Measurements from ENCODE around the gene C17orf107.
"Not testable (repeated sequence)": the region's sequence is repeated elsewhere in the genome, so short reads cannot be mapped to it uniquely, and the experiment has no call there.

C17orf107 gene

DNA sequence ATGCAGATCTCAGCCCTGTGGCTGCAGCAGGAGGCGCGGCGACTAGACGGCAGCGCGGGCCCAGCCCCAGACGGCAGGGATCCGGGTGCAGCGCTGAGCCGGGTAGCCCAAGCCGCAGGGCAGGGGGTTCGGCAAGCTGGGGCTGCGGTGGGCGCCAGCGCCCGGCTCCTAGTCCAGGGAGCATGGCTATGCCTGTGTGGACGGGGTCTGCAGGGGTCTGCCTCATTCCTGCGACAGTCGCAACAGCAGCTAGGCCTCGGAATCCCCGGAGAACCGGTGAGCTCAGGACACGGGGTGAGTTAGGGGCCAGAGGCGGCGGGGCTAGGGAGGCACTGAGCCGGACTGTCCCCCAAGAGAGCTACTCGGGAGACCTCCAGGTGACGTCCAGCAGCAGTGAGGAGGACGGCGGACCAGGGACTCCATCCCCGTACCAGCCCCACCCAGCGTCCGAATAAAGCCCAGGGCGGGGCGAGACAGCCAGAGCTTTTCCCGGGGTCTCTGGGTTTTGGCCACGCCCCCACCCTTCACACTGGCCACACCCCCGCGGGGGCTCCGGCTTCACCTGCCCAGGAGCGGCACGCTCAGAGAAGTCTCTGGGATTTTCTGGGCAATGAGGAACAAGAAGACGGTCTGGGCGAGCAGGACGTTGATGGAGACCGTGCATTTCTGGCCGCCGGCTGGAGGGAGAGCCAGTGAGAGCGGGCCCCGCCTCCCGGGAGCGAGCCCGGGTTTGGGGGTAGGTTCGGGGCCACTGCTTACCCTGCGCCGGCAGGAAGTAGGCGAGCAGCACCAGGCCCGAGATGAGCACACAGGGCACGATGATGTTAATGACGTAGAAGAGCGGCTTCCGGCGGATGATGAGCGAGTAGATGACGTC is 1.1 kb downstream of the C17orf107 start:
- peak; percentile 87 for DNase-seq (ENCODE audit: low read depth, low spot score)

DNA sequence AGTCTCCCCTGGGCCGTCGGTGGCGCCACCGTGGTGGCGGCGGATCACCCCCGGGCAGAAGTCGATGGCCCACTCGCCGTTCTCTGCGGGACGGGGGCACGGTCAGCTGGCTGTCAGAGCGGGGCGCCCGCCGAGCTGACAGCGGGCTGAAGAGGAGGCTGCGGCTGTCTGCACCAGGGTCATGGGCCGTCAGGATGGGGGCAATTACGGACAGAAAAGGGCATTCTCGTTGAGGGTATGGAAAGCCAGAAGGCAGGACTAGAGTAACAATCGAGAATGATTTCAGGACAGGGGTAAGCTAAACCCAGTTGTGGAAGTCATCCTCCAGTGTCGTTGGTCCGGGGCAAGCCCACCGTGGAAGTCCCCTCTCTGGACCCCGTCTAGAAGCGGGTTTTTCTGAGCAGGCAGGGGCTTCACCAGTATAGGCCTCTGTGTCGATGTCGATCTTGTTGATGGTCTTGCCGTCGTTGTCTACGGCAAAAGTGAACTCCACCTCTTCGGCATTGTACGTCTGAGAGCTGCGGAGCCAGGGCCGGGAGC is 1.8 kb downstream of the C17orf107 start:
- DNase-seq (ENCODE audit: low read depth, low spot score): no peak

DNA sequence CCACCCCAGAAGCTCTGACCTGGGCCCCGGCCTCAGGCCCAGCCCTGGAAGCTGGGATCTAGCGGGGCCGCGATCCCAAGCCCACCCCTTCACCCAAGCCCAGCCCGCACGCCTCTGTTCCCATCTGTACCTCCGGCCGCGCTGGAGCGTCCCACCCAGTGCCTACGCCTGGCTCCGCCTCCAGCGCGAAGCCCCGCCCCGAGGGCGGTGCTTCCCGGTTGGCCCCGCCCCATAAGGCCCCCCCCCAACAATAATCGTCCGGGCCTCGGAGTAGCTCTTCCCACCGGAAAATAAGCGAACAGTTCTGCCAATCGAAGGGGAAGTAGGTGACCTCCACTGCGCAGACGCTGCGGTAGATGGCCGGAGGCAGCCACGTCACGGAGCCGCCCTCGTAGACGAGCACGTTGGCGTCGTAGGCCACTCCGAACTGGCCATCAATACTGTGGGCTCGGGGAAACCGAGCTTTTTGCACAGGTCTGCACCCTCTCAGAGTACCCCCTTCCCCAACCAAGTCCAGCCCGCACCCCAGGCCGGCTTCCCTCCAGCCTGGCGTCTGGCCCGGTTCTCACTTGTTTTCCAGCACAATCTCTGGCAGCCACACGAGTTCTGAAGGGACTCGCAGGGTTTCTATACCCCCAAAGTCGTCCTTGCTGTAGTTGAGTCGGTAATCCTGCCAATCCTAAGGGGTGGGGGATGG is 2.5 kb downstream of the C17orf107 start:
- peak; percentile 68 for DNase-seq (ENCODE audit: low read depth, low spot score)

DNA sequence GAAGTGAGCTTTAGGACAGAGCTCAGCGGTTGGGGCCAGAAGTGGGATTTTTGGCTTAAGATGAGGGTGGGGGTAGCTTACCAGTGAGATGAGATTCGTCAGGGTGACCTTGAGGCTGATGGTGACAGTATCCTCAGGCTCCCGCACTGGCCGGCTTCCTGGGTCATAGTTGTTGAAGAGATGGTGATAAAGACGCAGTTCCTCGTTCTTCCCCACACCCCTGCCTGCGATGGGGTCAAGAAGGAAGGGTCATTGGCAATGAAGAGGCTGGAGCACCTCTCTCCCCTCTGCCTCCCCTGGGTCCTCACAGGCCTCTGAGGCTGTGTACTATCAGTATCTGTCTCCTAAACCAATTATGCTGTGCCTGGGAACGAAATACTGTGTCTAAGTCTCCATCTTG is 3.2 kb downstream of the C17orf107 start:
- no peak for DNase-seq (ENCODE audit: low read depth, low spot score)

DNA sequence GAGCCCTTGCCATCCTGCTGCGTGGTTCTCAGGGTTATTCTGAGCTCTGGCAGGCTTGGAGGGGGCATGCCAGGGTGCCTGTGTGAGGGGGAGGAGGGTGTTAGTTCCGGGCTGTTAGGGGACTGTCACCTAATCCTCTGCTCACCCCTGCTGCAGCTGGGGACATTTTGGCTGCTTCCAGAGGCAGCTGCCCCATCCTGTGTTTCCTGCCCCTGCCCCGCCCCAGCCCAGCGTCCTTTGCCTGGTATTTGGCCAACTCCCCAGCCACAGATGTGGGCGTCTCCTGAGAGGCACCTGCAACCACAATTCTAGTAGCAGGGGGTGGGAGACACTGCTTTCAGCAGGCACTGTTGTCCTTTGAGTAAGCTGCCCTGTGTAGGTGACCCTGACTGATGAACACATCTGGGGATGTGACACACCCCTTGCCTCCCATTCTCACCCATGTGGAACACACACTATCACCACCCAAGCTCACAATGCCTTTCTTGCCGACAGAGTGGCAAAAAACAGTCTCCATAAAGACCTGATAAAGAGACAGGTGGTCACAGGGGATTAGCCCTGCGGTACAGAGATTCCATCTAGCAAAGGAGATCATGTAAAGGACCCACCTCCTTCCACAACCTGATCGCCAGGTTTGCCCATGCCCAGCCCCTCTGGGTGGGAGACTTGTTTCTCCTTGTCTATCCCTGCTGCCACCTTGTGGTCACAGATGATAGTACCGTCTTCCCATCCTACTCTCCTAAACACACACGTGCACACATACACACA is 3.9 kb downstream of the C17orf107 start, which contains the start of gene CHRNE:
CHRNE (minus strand) TSS at position 48 of the 768 bp plus-strand sequence; CDS start at position 13, 35 bp downstream.
- peak; percentile 78 for DNase-seq (ENCODE audit: low read depth, low spot score)

DNA sequence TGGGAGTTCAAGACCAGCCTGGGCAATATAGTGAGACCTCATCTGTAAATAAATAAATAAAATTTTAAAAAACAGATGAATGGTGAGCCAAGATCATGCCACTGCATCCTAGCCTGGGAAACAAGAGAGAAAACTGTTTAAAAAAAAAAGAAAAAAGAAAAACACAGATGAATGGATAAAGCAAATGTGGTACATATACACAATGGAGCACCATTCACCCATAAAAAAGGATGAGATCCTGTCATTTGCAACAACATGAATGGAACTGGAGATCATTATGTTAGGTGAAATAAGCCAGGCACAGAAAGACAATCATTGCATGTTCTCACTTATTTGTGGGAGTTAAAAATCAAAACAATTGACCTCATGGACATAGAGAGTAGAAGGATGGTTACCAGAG is 7.3 kb downstream of the C17orf107 start:
- DNase-seq (ENCODE audit: low read depth, low spot score): not testable (repeated sequence)

DNA sequence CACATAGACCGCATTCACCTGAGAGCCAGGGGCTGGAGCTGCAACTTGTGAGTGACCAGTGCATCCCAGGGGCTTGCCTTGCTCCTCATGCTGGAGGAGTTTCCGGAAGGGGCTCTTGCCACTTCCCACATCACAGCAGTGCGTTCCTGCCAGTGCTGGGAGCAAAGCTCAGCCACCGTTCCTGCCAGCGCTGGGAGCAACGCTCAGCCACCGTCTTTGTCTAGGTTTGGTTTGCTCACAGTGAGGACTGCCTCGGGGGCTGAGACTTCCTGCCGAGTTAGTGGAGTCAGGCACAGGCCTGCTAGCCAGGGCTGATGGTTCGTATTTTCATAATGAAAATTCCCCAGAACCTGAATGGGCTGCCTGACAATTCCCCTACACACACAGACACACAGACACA is 9.0 kb downstream of the C17orf107 start:
- peak; percentile 94 for DNase-seq (ENCODE audit: low read depth, low spot score)

DNA sequence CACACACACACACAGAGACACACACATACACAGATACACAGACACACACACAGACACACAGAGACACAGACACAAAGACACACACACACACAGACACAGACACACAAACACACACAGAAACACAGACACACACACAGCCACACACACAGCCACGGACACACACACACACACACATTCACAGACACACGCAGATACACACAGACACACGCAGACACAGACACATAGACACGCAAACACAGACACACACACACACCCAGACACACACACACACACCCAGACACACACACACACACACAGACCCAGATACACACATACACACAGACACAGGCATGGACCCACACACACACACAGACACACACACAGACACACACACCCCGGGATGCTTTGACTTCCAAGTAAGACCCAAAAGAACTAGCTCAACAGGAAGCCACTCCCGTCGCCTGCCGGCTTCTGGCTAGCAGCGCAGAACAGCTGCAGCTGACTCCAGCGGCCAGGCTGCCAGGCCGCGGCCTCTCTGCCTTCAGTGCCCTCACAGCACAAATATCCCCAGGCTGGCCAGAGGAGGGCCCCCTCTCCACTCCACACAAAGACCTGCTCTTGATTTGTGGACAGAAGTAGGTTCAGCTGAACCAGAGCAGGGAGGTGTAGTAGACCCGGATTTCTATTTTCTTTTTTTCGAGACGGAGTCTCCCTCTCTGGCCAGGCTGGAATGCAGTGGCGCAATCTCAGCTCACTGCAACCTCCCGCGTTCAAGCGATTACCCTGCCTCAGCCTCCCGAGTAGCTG is 9.6 kb downstream of the C17orf107 start:
- peak; percentile 99 for DNase-seq (ENCODE audit: low read depth, low spot score)

DNA sequence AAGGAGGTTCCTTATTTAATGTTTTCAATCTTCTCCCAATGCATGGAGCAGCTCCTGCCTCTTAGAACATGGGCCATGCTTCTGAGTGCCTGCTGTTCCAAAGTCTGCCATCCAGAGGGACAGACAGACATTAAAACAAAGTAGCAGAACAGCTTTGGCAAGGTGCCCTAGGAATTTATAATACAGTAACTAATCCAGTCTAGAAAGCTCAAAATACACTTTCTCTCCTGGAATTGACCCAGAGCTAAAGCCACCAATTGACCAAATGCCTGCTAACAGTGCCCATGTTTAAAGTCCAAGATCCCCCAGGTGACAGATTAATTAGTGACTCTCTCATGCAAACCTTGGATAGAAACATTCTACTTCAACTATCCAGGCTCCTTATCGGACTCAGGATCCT is 14.7 kb downstream of the C17orf107 start:
- DNase-seq (ENCODE audit: low read depth, low spot score): no peak

DNA sequence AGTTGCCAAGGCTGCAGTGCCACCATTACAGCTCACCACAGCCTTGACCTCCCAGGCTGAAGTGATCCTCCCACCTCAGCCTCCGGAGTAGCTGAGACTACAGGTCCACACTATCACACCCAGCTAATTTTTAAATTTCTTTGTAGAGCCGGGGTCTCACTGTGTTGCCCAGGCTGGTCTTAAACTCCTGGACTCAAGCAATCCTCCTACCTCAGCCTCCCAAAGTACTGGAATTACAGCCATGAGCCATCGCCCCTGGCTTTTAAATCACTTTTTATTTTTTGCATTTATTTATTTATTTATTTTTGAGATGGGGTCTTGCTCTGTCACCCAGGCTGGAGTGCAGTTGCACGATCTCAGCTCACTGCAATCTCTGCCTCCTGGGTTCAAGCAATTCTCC is 15.2 kb downstream of the C17orf107 start:
- DNase-seq (ENCODE audit: low read depth, low spot score): not testable (repeated sequence)

DNA sequence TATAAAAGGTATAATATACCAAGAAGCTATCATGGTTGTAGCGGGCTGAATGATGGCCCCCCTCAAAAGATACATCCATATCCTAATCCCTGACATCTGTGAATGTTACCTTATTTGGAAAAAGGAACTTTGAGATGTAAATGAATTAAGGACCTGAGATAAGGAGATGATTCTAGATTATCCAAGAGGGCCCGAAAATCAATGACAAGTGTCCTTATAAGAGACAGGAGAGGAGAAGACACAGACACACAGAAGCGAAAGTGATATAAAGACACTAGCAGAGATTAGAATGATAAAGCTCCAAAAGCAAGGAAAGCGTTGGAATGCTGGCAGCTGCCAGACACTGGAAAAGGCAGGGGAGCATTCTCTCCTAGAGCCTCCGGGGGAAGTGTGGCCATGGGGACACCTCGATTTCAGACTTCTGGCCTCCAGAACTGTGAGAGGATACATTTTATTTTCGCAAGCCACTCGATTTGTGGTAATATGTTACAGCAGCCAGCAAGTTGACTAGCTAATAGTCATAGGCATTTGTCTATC is 20.2 kb downstream of the C17orf107 start:
- peak; percentile 58 for DNase-seq (ENCODE audit: low read depth, low spot score)

DNA sequence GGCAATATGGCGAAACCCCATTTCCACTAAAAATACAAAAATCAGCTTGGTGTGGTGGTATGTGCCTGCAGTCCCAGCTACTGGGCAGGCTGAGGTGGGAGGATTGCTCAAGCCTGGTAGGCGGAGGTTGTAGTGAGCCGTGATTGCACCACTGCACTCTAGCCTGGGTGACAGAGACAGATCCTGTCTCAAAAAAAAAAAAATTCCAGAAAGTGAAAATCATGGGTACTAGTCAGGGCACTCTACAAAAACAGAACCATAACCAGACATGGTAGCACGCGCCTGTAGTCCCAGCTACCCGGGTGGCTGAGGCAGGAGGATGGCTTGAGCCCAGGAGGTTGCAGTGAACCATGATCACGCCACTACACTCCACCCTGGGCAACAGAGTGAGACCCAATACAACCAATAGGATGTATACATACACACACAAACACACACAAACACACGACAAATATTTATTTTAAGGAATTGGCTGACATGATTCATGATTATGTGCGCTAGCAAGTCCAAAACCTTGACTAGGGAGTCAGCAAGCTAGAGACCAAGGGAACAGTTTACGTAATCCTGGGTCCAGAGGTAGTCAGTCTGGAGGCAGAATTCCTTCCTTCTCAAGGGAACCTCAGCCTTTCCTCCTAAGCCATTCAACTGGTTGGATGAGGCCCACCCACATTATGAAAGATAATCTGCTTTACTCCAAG is 21.2 kb downstream of the C17orf107 start:
- peak; percentile 36 for DNase-seq (ENCODE audit: low read depth, low spot score)

DNA sequence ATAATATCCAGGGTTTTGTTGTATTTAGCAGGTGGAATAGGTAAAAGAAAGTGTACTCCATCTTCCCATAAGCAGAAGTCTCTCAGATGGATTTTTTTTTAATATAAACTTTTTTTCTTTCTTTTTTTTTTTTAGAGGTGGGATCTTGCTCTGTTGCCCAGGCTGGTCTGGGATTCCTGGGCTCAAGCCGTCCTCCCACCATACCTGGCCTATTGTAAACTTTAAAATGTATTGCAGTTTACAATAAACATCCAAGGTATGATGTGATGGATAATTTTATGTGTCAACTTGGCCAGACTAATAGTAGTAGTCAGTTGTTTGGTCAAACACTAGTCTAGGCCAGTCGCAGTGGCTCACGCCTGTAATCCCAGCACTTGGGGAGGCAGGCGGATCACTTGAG is 22.0 kb downstream of the C17orf107 start:
- DNase-seq (ENCODE audit: low read depth, low spot score): no peak

DNA sequence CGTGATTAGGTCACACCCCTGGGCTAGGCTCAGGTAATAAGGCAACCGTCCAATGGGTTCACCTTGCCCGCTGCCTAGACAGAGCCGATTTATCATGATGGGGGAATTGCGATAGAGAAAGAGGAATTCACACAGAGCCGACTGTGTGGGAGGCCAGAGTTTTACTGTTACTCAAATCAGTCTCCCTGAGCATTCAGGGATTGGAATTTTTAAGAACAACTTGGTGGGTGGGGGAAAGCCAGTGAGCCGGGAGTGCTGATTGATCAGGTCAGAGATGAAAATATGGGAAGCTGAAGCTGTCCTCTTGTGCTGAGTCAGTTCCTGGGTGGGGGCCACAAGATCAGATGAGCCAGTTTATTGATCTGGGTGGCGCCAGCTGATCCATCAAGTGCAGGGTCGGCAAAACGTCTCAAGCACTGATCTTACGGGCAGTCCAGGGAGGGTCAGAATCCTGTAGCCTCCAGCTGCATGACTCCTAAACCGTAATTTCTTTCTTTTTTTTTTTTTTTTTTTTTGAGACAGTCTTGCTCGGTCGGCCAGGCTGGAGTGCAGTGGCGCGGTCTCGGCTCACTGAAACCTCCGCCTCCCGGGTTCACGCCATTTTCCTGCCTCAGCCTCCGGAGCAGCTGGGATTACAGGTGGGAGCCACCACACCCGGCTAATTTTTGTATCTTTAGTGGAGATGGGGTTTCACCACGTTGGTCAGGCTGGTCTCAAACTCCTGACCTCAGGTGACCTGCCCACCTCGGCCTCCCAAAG is 27.4 kb downstream of the C17orf107 start:
- DNase-seq (ENCODE audit: low read depth, low spot score): not testable (repeated sequence)

DNA sequence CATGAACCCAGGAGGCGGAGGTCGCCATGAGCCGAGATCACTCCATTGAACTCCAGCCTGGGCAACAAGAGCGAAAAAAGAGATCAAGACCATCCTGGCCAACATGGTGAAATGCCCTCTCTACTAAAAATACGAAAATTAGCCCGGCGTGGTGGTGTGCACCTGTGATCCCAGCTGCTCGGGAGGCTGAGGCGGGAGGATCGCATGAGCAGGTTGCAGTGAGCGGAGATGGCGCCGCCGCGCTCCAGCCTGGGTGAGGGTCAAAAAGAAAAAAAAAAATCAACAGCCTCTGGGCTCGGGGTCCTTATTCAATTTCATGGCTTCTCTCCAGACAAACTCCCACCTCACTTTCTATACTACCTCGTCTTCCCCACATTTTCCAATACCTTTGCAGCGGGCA is 29.5 kb downstream of the C17orf107 start:
- DNase-seq (ENCODE audit: low read depth, low spot score): no peak

DNA sequence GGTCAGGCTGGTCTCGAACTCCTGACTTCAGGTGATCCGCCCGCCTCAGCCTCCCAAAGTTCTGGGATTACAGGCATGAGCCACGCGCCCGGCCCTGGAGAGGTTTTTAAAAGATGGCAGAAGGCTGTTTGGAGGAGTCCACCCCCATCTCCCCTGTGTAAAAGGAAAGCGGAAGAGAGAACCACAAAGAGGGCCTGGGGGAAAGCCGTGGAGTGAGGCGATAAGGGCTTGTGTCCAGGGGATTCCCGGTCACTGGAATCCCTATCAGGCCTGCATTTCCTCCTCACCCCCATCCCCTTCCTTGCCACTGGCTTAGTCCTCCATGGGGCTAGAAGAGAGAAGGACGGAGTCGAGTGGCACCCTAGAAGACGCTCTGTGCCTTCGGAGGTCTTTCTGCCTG is 32.6 kb downstream of the C17orf107 start, which contains the start of gene GP1BA:
GP1BA (plus strand) TSS at position 315 of the 400 bp plus-strand sequence. CDS start 328 bp downstream, outside the sequence.
- DNase-seq (ENCODE audit: low read depth, low spot score): no peak

DNA sequence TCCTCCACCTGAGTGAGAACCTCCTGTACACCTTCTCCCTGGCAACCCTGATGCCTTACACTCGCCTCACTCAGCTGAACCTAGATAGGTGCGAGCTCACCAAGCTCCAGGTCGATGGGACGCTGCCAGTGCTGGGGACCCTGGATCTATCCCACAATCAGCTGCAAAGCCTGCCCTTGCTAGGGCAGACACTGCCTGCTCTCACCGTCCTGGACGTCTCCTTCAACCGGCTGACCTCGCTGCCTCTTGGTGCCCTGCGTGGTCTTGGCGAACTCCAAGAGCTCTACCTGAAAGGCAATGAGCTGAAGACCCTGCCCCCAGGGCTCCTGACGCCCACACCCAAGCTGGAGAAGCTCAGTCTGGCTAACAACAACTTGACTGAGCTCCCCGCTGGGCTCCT is 33.4 kb downstream of the C17orf107 start:
- no peak for DNase-seq (ENCODE audit: low read depth, low spot score)

DNA sequence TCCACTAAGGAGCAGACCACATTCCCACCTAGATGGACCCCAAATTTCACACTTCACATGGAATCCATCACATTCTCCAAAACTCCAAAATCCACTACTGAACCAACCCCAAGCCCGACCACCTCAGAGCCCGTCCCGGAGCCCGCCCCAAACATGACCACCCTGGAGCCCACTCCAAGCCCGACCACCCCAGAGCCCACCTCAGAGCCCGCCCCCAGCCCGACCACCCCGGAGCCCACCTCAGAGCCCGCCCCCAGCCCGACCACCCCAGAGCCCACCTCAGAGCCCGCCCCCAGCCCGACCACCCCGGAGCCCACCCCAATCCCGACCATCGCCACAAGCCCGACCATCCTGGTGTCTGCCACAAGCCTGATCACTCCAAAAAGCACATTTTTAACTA is 34.3 kb downstream of the C17orf107 start:
- no peak for DNase-seq (ENCODE audit: low read depth, low spot score)
